ENCODE results near the gene KAT7.

KAT7 gene

GRCh38 chr17:49835472-49835871 lies 47.0 kb downstream of the KAT7 start:
- DNase-seq (ENCODE audit: extremely low spot score, insufficient read length, low read depth) (no peak), FAIRE-seq (no peak)

GRCh38 chr17:49836111-49837030 lies 47.9 kb downstream of the KAT7 start:
- DNase-seq (ENCODE audit: extremely low spot score, insufficient read length, low read depth): no peak
- no peak for FAIRE-seq

GRCh38 chr17:49839455-49839854 lies 51.0 kb downstream of the KAT7 start:
- FAIRE-seq (no peak), DNase-seq (ENCODE audit: extremely low spot score, insufficient read length, low read depth) (no peak)

- FAIRE-seq (no peak), DNase-seq (ENCODE audit: extremely low spot score, insufficient read length, low read depth) (no peak)
Measured at GRCh38 chr17:49841548-49841947, 53.1 kb downstream of the KAT7 start.

GRCh38 chr17:49842371-49842770 lies 53.9 kb downstream of the KAT7 start:
- DNase-seq (ENCODE audit: extremely low spot score, insufficient read length, low read depth) (no peak), FAIRE-seq (no peak)

GRCh38 chr17:49842846-49843245 lies 54.4 kb downstream of the KAT7 start:
- FAIRE-seq: no peak

GRCh38 chr17:49843774-49844350 lies 55.4 kb downstream of the KAT7 start:
- DNase-seq (ENCODE audit: extremely low spot score, insufficient read length, low read depth) (no peak), FAIRE-seq (no peak)

More at GRCh38 chr17:49842846-49843245, 54.4 kb downstream of the KAT7 start:
- DNase-seq (ENCODE audit: extremely low spot score, insufficient read length, low read depth): no peak

GRCh38 chr17:49845321-49845720 lies 56.8 kb downstream of the KAT7 start:
- DNase-seq (ENCODE audit: extremely low spot score, insufficient read length, low read depth) (no peak), FAIRE-seq (no peak)

GRCh38 chr17:49846938-49847712 lies 58.6 kb downstream of the KAT7 start:
- DNase-seq (ENCODE audit: extremely low spot score, insufficient read length, low read depth) (no peak), FAIRE-seq (no peak)

- FAIRE-seq (no peak), DNase-seq (ENCODE audit: extremely low spot score, insufficient read length, low read depth) (no peak)
Measured at GRCh38 chr17:49848019-49848473, 59.6 kb downstream of the KAT7 start, which contains the start of gene TAC4. Gene TAC4, minus strand, starts transcription at chr17:49848069. Its CDS starts 52 bp downstream, at chr17:49848017.

GRCh38 chr17:49848739-49849138 lies 60.3 kb downstream of the KAT7 start:
- FAIRE-seq (no peak), DNase-seq (ENCODE audit: extremely low spot score, insufficient read length, low read depth) (no peak)

- FAIRE-seq (no peak), DNase-seq (ENCODE audit: extremely low spot score, insufficient read length, low read depth) (no peak)
Measured at GRCh38 chr17:49850218-49850610, 61.7 kb downstream of the KAT7 start.

- FAIRE-seq (no peak), DNase-seq (ENCODE audit: extremely low spot score, insufficient read length, low read depth) (no peak)
Measured at GRCh38 chr17:49850772-49851386, 62.4 kb downstream of the KAT7 start.

- FAIRE-seq (peak; percentile 54), DNase-seq (ENCODE audit: extremely low spot score, insufficient read length, low read depth) (peak; percentile 43)
Measured at GRCh38 chr17:49851387-49852291, 63.2 kb downstream of the KAT7 start.

GRCh38 chr17:49853470-49854015 lies 65.1 kb downstream of the KAT7 start:
- DNase-seq (ENCODE audit: extremely low spot score, insufficient read length, low read depth): no peak
- FAIRE-seq: no peak

- no peak for DNase-seq (ENCODE audit: extremely low spot score, insufficient read length, low read depth)
- no peak for FAIRE-seq
Measured at GRCh38 chr17:49854126-49854525, 65.6 kb downstream of the KAT7 start.

GRCh38 chr17:49858796-49859195 lies 70.3 kb downstream of the KAT7 start:
- DNase-seq (ENCODE audit: extremely low spot score, insufficient read length, low read depth): no peak

GRCh38 chr17:49859991-49860953 lies 71.8 kb downstream of the KAT7 start:
- DNase-seq (ENCODE audit: extremely low spot score, insufficient read length, low read depth) (no peak), FAIRE-seq (no peak)

More at GRCh38 chr17:49858796-49859195, 70.3 kb downstream of the KAT7 start:
- FAIRE-seq: no peak
